Activated T-cell treated with anti-CD3 and anti-CD28 coated beads, Interleukin-2, amount 50 U/mL, for 72 hours (primary cell): ENCODE data around the gene ZCCHC7. TPM values are rescaled to one million over a fixed set of nuclear protein-coding genes. Genes with fewer than 3 reads are reported as not detected.
"Not testable (repeated sequence)": the region's sequence is repeated elsewhere in the genome, so short reads cannot be mapped to it uniquely, and the experiment has no call there.

Source experiments
- ATAC-seq, 2 donors: fragments of 150-1000 bp; cut with Tn5 transposase; replicated peaks in 1 of 2; 2 replicates each; pipeline ENCODE4 v1.10.0; 2021; ENCODE audit warnings: moderate library complexity in 2 of 2, mild to moderate bottlenecking in 1 of 2
- DNase-seq, 2 donors: peaks; one replicate each; pipeline ENCODE4 v3.0.0; 2021 to 2022; ENCODE audit warnings: mixed read lengths in 1 of 2
- H3K27ac Mint-ChIP-seq: one replicate; pipeline ENCODE4 v1.8.0; 2022; ENCODE audit warnings: mild to moderate bottlenecking, moderate library complexity, mixed read lengths
- H3K27me3 Mint-ChIP-seq: one replicate; pipeline ENCODE4 v1.8.0; 2022; ENCODE audit warnings: low read depth, mixed read lengths
- H3K36me3 Mint-ChIP-seq, 2 donors: one replicate each; pipeline ENCODE4 v1.8.0; 2022; ENCODE audit warnings: mixed read lengths in 2 of 2, mild to moderate bottlenecking in 1 of 2; ENCODE audit not compliant: insufficient read depth in 2 of 2
- H3K4me1 Mint-ChIP-seq: one replicate; pipeline ENCODE4 v1.8.0; 2022; ENCODE audit warnings: low read depth, mixed read lengths
- H3K4me3 Mint-ChIP-seq, 2 donors: one replicate each; pipeline ENCODE4 v1.8.0; 2022; ENCODE audit warnings: mild to moderate bottlenecking in 2 of 2, mixed read lengths in 2 of 2, moderate library complexity in 2 of 2
- H3K9me3 Mint-ChIP-seq, 2 donors: one replicate each; pipeline ENCODE4 v1.8.0; 2022; ENCODE audit warnings: mixed read lengths in 2 of 2
- total RNA-seq, 2 donors: library from RNA; stranded (reverse); gene quantifications; one replicate each; pipeline ENCODE4 v1.2.3, GENCODE V29; 2022

ZCCHC7 gene
- 10 to 100 TPM; 47.2 to 47.4 TPM for total RNA-seq

DNA sequence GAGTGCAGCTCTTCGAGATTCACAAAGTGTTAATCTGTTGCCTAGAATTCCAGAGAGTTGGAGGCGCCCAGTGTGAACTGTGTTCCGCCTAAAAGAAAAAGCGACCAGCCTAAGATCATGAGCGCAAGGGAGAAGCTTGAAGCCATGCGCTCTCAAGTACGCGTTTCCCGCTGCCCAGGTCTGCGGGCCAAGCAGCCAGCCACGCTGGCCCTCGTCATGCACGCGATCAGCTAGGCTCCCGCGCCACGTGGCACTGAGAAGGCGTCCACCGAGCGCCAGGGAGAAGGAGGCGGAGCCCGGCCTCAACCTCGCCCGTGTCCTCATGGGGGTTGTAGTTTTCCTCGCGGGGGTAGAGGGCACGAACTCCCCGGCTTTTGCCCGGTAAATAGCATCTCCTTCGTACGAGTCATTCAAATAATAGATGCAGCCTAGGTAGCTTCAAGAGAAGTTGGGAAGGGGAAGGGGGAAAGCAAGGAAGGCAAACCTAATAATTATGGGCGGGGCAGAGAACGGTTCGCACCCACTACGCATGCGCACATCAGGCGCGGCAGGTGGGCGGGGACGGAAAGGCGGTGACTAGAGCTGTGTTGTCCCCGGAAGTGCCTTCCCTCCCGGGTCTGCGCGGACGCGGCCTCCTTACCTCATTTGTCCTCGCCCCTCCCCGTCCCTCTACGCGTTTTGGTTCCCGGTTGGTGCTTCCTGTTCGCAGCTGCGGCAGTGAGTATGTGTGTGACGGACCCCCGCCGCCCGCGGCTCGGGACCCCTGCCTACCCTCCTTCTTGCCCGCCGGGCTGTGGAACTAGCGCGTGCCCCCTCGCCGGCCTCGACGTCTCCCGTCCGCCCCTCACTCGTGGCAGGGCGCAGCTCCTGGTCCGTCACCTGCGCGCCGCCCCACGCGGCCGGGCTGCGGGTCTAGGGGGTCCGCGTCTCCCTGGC is at the start of gene ZCCHC7:
Gene ZCCHC7, plus strand, starts transcription at position 668 of the 936 bp plus-strand sequence.
- ATAC-seq, result peak; percentile 98
- peaks cover 0 to 6% of the 10 kb centered on the region in 2 donors for H3K36me3 Mint-ChIP-seq
- H3K27ac Mint-ChIP-seq, result peak within 1 kb of the TSS; percentile 99
- peak within 1 kb of the TSS; percentile 87 to 97 for H3K4me3 Mint-ChIP-seq
- no peaks in the 10 kb centered on the region for H3K27me3 Mint-ChIP-seq
- peak; percentile 97 for DNase-seq
- H3K9me3 Mint-ChIP-seq, result peaks cover 0 to 3% of the 10 kb centered on the region in 2 donors
- H3K4me1 Mint-ChIP-seq, result peaks cover 37% of the 10 kb centered on the region

DNA sequence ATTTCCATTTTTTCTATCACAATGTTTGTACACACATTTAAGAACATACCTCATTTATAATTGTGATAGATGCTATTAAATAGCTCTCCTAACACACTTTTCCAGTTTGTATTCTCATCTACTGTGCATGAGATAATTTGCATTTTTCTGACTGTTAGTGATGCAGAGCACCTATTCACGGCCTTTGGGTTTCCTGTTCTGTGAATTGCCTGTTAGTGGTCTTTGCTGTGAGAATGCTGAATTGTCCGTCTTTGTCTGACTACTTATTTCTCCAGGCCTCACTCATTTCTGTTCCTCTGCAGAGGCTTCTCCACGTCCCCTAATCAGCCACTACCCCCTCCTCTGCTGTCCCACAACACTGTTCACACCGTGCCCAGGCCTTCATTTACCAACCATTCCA is 45.6 kb upstream of the ZCCHC7 start:
- ATAC-seq, H3K4me3 Mint-ChIP-seq, H3K9me3 Mint-ChIP-seq, H3K27me3 Mint-ChIP-seq, DNase-seq, H3K36me3 Mint-ChIP-seq, H3K27ac Mint-ChIP-seq, H3K4me1 Mint-ChIP-seq: not testable (repeated sequence)

DNA sequence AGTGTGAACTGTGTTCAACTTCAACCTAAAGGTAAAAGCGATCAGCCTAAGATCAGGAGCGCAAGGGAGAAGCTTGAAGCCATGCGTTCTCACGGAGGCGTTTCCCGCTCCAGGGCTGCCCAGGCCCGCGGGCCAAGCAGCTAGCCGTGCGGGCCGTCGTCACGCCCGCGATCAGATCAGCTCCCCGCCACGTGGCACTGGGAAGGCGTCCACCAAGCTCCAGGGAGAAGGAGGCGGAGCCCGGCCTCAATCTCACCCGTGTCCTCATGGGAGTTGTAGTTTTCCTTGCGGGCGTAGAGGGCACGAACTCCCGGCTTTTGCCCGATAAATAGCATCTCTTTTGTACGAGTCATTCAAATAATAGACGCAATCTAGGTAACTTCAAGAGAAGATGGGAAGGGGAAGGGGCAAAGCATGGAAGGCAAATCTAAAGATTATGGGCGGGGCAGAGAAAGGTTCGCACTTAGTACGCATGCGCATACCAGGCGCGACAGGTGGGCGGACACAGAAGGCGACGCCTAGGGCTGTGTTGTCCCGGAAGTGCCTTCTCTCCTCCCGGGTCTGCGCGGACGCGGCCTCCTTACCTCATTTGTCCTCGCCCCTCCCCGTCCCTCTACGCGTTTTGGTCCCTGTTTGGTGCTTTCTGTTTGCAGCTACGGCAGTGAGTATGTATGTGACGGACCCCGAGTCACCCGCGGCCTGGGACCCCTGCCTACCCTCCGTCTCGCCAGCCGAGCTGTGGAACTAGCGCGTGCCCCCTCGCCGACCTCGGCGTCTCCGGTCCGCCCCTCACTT is 40.8 kb upstream of the ZCCHC7 start:
- Mint-ChIP-seq H3K27me3 (peaks cover 5% of the 10 kb centered on the region), H3K9me3 (no peaks in the 10 kb centered on the region), H3K4me1 (peaks cover 51% of the 10 kb centered on the region), H3K36me3 (peaks cover 0 to 3% of the 10 kb centered on the region in 2 donors), H3K4me3 (peak overlapping the region; percentile 84 to 97), H3K27ac (peak overlapping the region; percentile 93)
- DNase-seq (peak; percentile 92 to 95), ATAC-seq (peak; percentile 97 to 98)

DNA sequence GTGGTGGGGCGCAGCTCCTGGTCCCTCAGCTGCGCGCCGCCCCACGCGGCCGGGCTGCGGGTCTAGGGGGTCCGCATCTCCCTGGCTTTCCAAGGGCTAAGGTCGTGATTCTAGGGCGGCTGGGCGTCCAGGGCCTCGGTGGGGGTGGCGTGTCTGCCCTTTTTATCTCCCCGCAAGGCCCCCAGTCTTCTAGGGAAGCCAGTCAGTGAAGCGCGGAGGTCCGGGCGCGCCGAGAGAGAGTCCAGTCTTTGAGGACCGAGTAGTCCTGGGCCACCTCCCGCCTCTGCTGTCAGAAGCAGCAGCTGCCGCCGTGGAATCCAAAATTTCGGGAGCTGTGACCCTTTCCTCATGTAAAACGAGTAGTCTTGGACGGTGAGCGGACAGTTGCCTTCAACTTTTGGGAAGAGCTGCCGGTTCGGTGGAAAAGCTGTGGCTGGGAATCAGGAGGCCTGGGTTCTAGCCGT is 40.2 kb upstream of the ZCCHC7 start:
- not testable (repeated sequence) for DNase-seq

DNA sequence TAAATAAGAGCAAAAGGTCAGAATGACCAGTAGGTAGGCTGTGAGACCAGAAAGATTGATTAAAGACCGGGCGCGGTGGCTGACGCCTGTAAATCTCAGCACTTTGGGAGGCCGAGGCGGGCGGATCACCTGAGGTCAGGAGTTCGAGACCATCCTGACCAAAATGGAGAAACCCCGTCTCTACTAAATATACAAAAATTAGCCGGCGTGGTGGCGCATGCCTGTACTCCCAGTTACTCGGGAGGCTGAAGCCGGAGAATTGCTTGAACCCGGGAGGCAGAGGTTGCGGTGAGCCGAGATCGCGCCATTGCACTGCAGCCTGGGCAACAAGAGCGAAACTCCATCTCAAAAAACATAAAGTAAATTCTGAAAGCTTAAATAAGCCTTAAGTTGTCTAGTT is 38.9 kb upstream of the ZCCHC7 start:
- not testable (repeated sequence) for DNase-seq, H3K9me3 Mint-ChIP-seq, ATAC-seq, H3K27ac Mint-ChIP-seq, H3K27me3 Mint-ChIP-seq, H3K36me3 Mint-ChIP-seq
- Mint-ChIP-seq H3K4me1 (peaks cover 59% of the 10 kb centered on the region), H3K4me3 (peak overlapping the region; percentile 84 to 97)

More for the DNA sequence above, 40.2 kb upstream of the ZCCHC7 start:
- peak; percentile 31 to 37 for ATAC-seq
- H3K9me3 Mint-ChIP-seq, H3K27me3 Mint-ChIP-seq, H3K36me3 Mint-ChIP-seq: not testable (repeated sequence)
- H3K4me3 Mint-ChIP-seq, result peak overlapping the region; percentile 84 to 97
- H3K4me1 Mint-ChIP-seq, result peaks cover 56% of the 10 kb centered on the region
- peak overlapping the region; percentile 93 for H3K27ac Mint-ChIP-seq

DNA sequence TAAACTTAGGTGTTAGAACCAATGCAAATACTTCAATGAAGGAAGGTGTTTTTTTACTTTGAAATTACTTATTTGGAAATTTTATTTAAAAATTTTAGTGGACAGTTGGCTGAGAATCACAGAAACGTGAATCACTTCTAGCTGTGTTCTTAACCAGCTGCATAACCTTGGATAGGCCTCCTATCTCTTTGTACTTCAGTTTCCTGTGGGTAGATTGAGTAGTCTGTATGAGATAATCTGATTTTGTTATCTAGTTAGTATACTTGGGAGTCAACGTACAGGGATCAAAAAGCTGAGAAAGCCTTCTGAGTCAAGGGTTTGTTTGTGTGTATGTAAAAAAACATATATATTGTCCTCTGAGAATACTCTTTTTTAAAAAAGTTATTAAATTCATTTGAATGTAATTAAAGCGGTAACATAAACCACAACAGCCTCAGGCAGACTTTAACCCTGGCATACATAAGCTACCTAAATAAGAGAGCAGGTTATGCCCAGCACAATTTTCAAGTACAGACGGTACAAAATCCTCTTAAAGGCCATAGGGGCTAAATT is 38.1 kb upstream of the ZCCHC7 start:
- H3K4me3 Mint-ChIP-seq, result peak overlapping the region; percentile 84 to 97
- ATAC-seq (no peak), DNase-seq (no peak)
- no peaks in the 10 kb centered on the region for H3K9me3 Mint-ChIP-seq
- H3K27ac Mint-ChIP-seq, result no peak overlapping the region
- H3K27me3 Mint-ChIP-seq, result no peaks in the 10 kb centered on the region
- peaks cover 7 to 8% of the 10 kb centered on the region in 2 donors for H3K36me3 Mint-ChIP-seq
- H3K4me1 Mint-ChIP-seq, result peaks cover 59% of the 10 kb centered on the region

DNA sequence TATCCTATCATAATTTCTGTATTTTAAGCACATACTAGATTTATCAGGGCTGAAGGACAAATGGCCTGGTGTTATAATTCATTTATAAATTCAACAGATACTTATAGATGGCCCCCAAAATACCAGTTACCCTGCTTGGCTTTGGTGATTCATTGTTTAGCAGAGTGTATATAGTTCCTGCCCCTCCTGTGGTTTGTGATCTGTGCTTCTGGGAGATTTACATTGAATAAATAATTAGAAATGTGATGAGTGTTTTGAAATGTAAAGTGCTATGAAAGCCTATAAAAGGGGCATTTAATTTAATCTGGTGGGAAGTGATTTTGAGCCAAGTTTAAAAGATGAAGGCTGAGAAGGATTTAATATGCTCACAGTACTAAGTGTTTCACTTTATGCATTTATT is 36.7 kb upstream of the ZCCHC7 start:
- peaks cover 59% of the 10 kb centered on the region for H3K4me1 Mint-ChIP-seq
- H3K9me3 Mint-ChIP-seq, result no peaks in the 10 kb centered on the region
- DNase-seq, result no peak
- peaks cover 7 to 8% of the 10 kb centered on the region in 2 donors for H3K36me3 Mint-ChIP-seq
- ATAC-seq, result no peak
- H3K27me3 Mint-ChIP-seq, result no peaks in the 10 kb centered on the region
- peak overlapping the region in 1 of 2 donors; percentile 10 for H3K4me3 Mint-ChIP-seq
- peak overlapping the region; percentile 27 for H3K27ac Mint-ChIP-seq

DNA sequence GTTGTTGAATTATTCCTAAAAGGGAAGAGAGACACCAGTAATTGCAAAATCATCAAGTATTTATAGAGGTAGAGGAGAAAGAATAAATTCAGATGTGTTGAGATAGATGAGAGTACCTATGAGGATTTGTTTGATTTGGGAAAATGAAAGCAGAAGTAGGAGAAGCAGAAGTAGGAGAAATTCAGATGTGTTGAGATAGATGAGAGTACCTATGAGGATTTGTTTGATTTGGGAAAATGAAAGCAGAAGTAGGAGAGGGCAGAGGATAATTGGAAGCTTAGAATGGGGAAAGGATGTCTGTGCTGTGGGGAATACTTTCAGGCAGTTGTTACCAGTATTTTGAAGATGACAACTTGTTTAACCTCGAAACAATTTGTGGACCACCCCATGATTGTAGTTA is 35.1 kb upstream of the ZCCHC7 start:
- Mint-ChIP-seq H3K36me3 (peaks cover 7 to 9% of the 10 kb centered on the region in 2 donors), H3K9me3 (no peaks in the 10 kb centered on the region), H3K4me3 (no peak overlapping the region), H3K27me3 (no peaks in the 10 kb centered on the region), H3K4me1 (peaks cover 49% of the 10 kb centered on the region), H3K27ac (no peak overlapping the region)
- no peak for ATAC-seq
- no peak for DNase-seq

DNA sequence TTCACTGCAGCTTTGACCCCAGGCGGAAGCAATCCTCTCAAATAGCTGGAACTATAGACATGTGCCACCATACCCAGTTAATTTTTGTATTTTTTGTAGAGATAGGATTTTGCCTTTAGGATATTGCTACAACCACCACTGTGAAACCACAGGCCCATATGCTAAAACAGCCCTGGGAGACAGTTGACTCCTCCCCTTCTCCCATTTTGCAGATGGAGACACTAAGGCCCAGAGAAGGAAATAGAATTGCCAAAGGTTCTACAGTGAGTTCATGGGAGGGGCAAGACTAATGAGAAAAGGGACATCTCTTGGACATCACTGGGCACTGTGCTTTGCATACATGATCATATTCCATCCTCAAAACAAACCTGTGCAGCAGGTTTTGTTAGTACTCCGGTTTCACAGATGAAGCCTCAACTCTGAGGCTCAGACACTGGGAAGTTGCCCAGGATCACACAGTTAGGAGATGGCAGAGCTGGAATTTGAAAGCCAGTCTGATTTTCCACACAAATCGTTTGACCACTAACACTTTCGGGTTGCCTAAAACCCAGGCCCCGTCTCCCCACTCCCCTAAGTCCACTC is 27.6 kb upstream of the ZCCHC7 start:
- not testable (repeated sequence) for DNase-seq, H3K27me3 Mint-ChIP-seq, H3K9me3 Mint-ChIP-seq, ATAC-seq, H3K4me1 Mint-ChIP-seq, H3K27ac Mint-ChIP-seq, H3K36me3 Mint-ChIP-seq, H3K4me3 Mint-ChIP-seq

DNA sequence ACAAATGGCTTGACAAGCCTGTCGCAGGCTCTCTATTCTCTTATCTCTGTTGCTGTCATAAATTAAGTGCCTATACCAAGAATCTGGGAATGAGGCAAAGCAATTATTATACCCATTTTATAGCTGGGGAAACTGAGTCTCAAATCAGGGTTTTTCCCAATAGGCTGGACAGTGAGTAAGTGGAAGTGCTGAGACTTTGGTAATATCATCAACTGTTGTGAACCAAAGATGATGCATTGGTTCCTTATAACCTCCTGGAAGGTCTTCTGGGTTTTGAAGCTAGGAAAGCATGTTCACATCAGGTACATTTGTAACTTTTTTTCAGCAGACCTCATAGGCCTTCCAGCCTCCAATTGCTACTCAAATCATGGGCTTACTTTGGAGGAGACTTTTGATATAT is 25.6 kb upstream of the ZCCHC7 start:
- H3K4me1 Mint-ChIP-seq, result no peaks in the 10 kb centered on the region
- ATAC-seq (no peak), DNase-seq (no peak)
- no peaks in the 10 kb centered on the region for H3K27me3 Mint-ChIP-seq
- peaks cover 0 to 2% of the 10 kb centered on the region in 2 donors for H3K36me3 Mint-ChIP-seq
- H3K27ac Mint-ChIP-seq, result no peak overlapping the region
- H3K9me3 Mint-ChIP-seq, result no peaks in the 10 kb centered on the region
- no peak overlapping the region for H3K4me3 Mint-ChIP-seq

DNA sequence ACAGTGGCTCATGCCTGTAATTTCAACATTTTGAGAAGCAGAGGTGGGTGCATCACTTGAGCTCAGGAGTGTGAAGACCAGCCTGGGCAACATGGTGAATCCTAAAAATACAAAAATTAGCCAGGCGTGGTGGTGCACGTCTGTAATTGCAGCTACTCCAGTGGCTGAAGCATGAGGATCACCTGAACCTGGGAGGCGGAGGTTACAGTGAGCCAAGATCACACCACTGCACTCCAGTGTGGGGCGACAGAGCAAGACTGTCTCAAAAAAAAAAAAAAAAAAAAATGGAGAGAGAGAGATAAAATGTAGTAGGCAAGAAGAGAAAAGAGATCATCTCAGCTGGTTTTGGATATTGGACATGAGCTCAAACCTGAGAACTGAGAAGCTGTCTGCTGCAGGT is 23.7 kb upstream of the ZCCHC7 start:
- DNase-seq (no peak), ATAC-seq (no peak)
- H3K9me3 Mint-ChIP-seq, result no peaks in the 10 kb centered on the region
- H3K36me3 Mint-ChIP-seq, result no peaks in the 10 kb centered on the region
- H3K4me1 Mint-ChIP-seq, result no peaks in the 10 kb centered on the region
- H3K27me3 Mint-ChIP-seq, result no peaks in the 10 kb centered on the region
- no peak overlapping the region for H3K27ac Mint-ChIP-seq
- H3K4me3 Mint-ChIP-seq, result no peak overlapping the region

DNA sequence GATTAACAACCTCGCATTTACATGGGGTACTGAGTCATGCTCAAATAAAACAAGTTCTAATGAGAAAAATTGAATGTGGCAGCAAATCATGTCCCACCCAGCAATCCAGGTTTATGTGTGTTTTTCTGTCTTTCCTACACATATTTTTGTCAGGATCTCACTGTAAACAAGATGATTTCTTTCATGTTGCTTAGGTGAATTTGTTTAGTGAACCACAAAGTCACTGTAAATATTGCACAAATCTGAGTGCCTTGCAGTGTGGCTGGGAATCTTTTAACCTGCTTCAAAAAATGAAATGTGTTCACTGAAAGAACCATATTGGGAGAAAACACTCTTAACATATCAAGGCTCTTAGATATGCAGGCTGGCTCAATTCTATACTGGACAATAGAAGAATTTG is 23.1 kb upstream of the ZCCHC7 start:
- Mint-ChIP-seq H3K4me1 (no peaks in the 10 kb centered on the region), H3K4me3 (no peak overlapping the region), H3K27ac (no peak overlapping the region), H3K27me3 (no peaks in the 10 kb centered on the region), H3K9me3 (no peaks in the 10 kb centered on the region), H3K36me3 (no peaks in the 10 kb centered on the region)
- DNase-seq (no peak), ATAC-seq (no peak)
